B cell (primary cell): ENCODE data around the gene PRPF38A. TPM values are rescaled to one million over a fixed set of nuclear protein-coding genes. Genes with fewer than 3 reads are reported as not detected.

Source experiments
- ATAC-seq: fragments of 200-7000 bp; cut with Tn5 transposase; one replicate; pipeline ENCODE4 v1.10.0; 2021; ENCODE audit warnings: low read depth, mild to moderate bottlenecking, moderate number of reproducible peaks, moderate library complexity
- CTCF ChIA-PET: fragments of 350-600 bp; sonication (Branson Sonifier 250); formaldehyde crosslinking; loops from one replicate; lab custom pipeline; 2021; ENCODE audit warnings: antibody characterized with exemption, inconsistent platforms; lab: Charles Lee
- POLR2A ChIA-PET: fragments of 350-600 bp; sonication (Branson Sonifier 250); formaldehyde crosslinking; loops from one replicate; lab custom pipeline; 2021; ENCODE audit warnings: antibody characterized with exemption; lab: Charles Lee
- DNase-seq: peaks from one replicate; pipeline ENCODE4 v3.0.0; 2013
- H2AFZ ChIP-seq: 2 replicates; pipeline ENCODE4 v1.6.1; 2012; ENCODE audit warnings: mild to moderate bottlenecking, low read depth, low read length; ENCODE audit not compliant: insufficient read depth, poor library complexity, severe bottlenecking
- H3K27ac ChIP-seq, 2 donors: 1 replicate in 1 of 2; 2 replicates in 1 of 2; pipeline ENCODE4 v1.5.1; 2012 to 2013; ENCODE audit warnings: low read length in 2 of 2, mild to moderate bottlenecking in 2 of 2, moderate library complexity in 1 of 2
- H3K27me3 ChIP-seq, 4 experiments: fragments of 200-600 bp in 1 of 4; sonication (generic) in 1 of 4; replicated peaks in 1 of 4; 1 replicate in 2 of 4; 2 replicates in 2 of 4; pipeline versions ENCODE4 v1.6.1 to v1.7.0; 2013 to 2016; ENCODE audit warnings: low read length in 3 of 4, mild to moderate bottlenecking in 2 of 4, mixed read lengths in 1 of 4, moderate library complexity in 1 of 4; ENCODE audit not compliant: insufficient read depth in 4 of 4, control insufficient read depth in 3 of 4; ENCODE audit errors: control extremely low read depth in 1 of 4
- H3K36me3 ChIP-seq, 2 experiments: replicated peaks in 1 of 2; 1 replicate in 1 of 2; 2 replicates in 1 of 2; pipeline versions ENCODE4 v1.6.1 to v1.7.1; 2013; ENCODE audit warnings: low read length in 1 of 2; ENCODE audit not compliant: insufficient read depth in 2 of 2, control insufficient read depth in 1 of 2; ENCODE audit errors: control extremely low read depth in 1 of 2, extremely low read depth in 1 of 2
- H3K4me1 ChIP-seq, 2 donors: fragments of 200-600 bp in 1 of 2; sonication (generic) in 1 of 2; 1 replicate in 1 of 2; 2 replicates in 1 of 2; pipeline versions ENCODE4 v1.5.1 to v1.6.1; 2013 to 2017; ENCODE audit warnings: low read length in 2 of 2; ENCODE audit not compliant: control insufficient read depth in 2 of 2, insufficient read depth in 2 of 2
- H3K4me2 ChIP-seq: replicated peaks from 2 replicates; pipeline ENCODE3; 2012; ENCODE audit warnings: mild to moderate bottlenecking, low read depth, low read length; ENCODE audit not compliant: poor library complexity, severe bottlenecking
- H3K4me3 ChIP-seq, 5 experiments: fragments of 200-600 bp in 1 of 5; sonication (generic) in 1 of 5; 1 replicate in 3 of 5; 2 replicates in 2 of 5; pipeline versions ENCODE4 v1.5.1 to v1.7.0; 2011 to 2016; ENCODE audit warnings: low read length in 4 of 5, mild to moderate bottlenecking in 4 of 5, low read depth in 2 of 5, control low read depth in 1 of 5, moderate library complexity in 1 of 5; ENCODE audit not compliant: insufficient read depth in 1 of 5; ENCODE audit errors: control extremely low read depth in 1 of 5, extremely low read depth in 1 of 5
- H3K79me2 ChIP-seq: fragments of 200-600 bp; sonication (generic); one replicate; pipeline ENCODE4 v1.6.0; 2016; ENCODE audit warnings: low read length; ENCODE audit not compliant: control insufficient read depth, insufficient read depth
- H3K9ac ChIP-seq: fragments of 200-600 bp; sonication (generic); 2 replicates; pipeline ENCODE4 v1.6.1; 2017; ENCODE audit warnings: mild to moderate bottlenecking, low read length, moderate library complexity
- H3K9me3 ChIP-seq, 3 donors: one replicate each; pipeline versions ENCODE4 v1.6.1 to v1.7.1; 2013; ENCODE audit warnings: low read length in 2 of 3; ENCODE audit not compliant: control insufficient read depth in 2 of 3, insufficient read depth in 1 of 3; ENCODE audit errors: control extremely low read depth in 1 of 3
- H4K20me1 ChIP-seq: 2 replicates; pipeline ENCODE4 v1.6.0; 2012; ENCODE audit warnings: mild to moderate bottlenecking, low read length; ENCODE audit not compliant: insufficient read depth, control insufficient read depth, poor library complexity, severe bottlenecking
- H3K27ac Mint-ChIP-seq: one replicate; pipeline ENCODE4 v1.8.0; 2021; ENCODE audit warnings: mixed read lengths
- H3K27me3 Mint-ChIP-seq: one replicate; pipeline ENCODE4 v1.8.0; 2021; ENCODE audit warnings: mixed read lengths
- H3K4me1 Mint-ChIP-seq: one replicate; pipeline ENCODE4 v1.8.0; 2021; ENCODE audit warnings: mixed read lengths
- H3K4me3 Mint-ChIP-seq: one replicate; pipeline ENCODE4 v1.8.0; 2021; ENCODE audit warnings: mixed read lengths
- H3K9me3 Mint-ChIP-seq: one replicate; pipeline ENCODE4 v1.8.0; 2022; ENCODE audit warnings: mixed read lengths; ENCODE audit not compliant: insufficient read depth
- EZH2 ChIP-seq: IDR thresholded peaks from 2 replicates; pipeline ENCODE4 v1.6.1; 2012; ENCODE audit warnings: borderline replicate concordance, low read depth, mild to moderate bottlenecking, moderate library complexity, low read length; ENCODE audit not compliant: insufficient read depth, poor library complexity, severe bottlenecking
- WGBS: methylation state at CpG from one replicate; pipeline ENCODE4 v1.1.5; 2013; ENCODE audit warnings: missing lambda C conversion rate; ENCODE audit not compliant: insufficient coverage; 5-methylcytosine and 5-hydroxymethylcytosine counted together
- intact Hi-C: fragments of 100-400 bp; cut with micrococcal nuclease; formaldehyde crosslinking; loops from one replicate; pipeline ENCODE4 v1.10.0; 2022
- polyA plus RNA-seq: library from polyadenylated mRNA; depleted of rRNA; stranded (reverse); fragments of >200 nt; gene quantifications from 2 replicates; pipeline ENCODE4 v1.2.3, GENCODE V29; 2012
- total RNA-seq, 2 donors: library from RNA; stranded (reverse); fragments of 120-200 nt in 1 of 2; gene quantifications; 1 replicate in 1 of 2; 2 replicates in 1 of 2; pipeline versions ENCODE4 v1.2.3 to v1.2.4, GENCODE V29; 2013 to 2022
- TF ChIP-seq, protein P1 (sequence below): fragments of 200-600 bp; IDR thresholded peaks from one replicate; pipeline ENCODE4 v1.8.0; 2022; ENCODE audit warnings: antibody characterized with exemption, mild to moderate bottlenecking

The PRPF38A gene
- total and polyA plus RNA-seq, 2 donors (not counting 1 experiment from before 2014, with no cell fraction given): 21.8 to 69.8 TPM

GRCh38 chr1:52358851-52359497, 45.4 kb upstream of the PRPF38A start:
- intact Hi-C loops: no loop called here
- peaks cover 2 to 91% of the 10 kb centered on the region in 2 experiments for H3K36me3 ChIP-seq

More at GRCh38 chr1:52358851-52359497, 45.4 kb upstream of the PRPF38A start:
- 99% methylated on average over 11 of the region's 18 CpGs for WGBS
- no peaks in the 10 kb centered on the region for H3K9me3 Mint-ChIP-seq
- no peak overlapping the region for H3K9ac ChIP-seq
- no peaks in the 10 kb centered on the region for H3K27me3 ChIP-seq
- no peak overlapping the region for H3K27ac ChIP-seq
- CTCF ChIA-PET: no interaction called here
- H3K4me3 ChIP-seq: no peak overlapping the region
- no peak for DNase-seq
- no peak overlapping the region for H3K27ac Mint-ChIP-seq
- no peak for TF ChIP-seq EZH2
- TF ChIP-seq, protein P1, sequence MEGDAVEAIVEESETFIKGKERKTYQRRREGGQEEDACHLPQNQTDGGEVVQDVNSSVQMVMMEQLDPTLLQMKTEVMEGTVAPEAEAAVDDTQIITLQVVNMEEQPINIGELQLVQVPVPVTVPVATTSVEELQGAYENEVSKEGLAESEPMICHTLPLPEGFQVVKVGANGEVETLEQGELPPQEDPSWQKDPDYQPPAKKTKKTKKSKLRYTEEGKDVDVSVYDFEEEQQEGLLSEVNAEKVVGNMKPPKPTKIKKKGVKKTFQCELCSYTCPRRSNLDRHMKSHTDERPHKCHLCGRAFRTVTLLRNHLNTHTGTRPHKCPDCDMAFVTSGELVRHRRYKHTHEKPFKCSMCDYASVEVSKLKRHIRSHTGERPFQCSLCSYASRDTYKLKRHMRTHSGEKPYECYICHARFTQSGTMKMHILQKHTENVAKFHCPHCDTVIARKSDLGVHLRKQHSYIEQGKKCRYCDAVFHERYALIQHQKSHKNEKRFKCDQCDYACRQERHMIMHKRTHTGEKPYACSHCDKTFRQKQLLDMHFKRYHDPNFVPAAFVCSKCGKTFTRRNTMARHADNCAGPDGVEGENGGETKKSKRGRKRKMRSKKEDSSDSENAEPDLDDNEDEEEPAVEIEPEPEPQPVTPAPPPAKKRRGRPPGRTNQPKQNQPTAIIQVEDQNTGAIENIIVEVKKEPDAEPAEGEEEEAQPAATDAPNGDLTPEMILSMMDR: no peak
- H3K4me3 Mint-ChIP-seq: no peak overlapping the region
- no peaks in the 10 kb centered on the region for H3K27me3 Mint-ChIP-seq
- peaks cover 2% of the 10 kb centered on the region for H3K4me1 Mint-ChIP-seq
- H3K4me1 ChIP-seq: peaks cover 0 to 1% of the 10 kb centered on the region in 2 donors
- H4K20me1 ChIP-seq: peaks cover 24% of the 10 kb centered on the region
- POLR2A ChIA-PET: no interaction called here
- H3K4me2 ChIP-seq: no peak overlapping the region
- H3K9me3 ChIP-seq: no peaks in the 10 kb centered on the region
- no peak for ATAC-seq
- H3K79me2 ChIP-seq: peaks cover 8% of the 10 kb centered on the region
- no peak overlapping the region for H2AFZ ChIP-seq
